ENCODE data around the gene SDC1. TPM values are rescaled to one million over a fixed set of nuclear protein-coding genes. Genes with fewer than 3 reads are reported as not detected.

SDC1 gene
- total and polyA plus RNA-seq, 12 donors, result 3.1 to 74.2 (median 18.0) TPM

- no peak for DNase-seq
- no peaks in the 10 kb centered on the region for H3K36me3 ChIP-seq (replicated peaks in 1 of 2)
- no peak overlapping the region for H3K4me3 ChIP-seq
- H3K27ac ChIP-seq, result no peak overlapping the region
- no peak for TF ChIP-seq CTCF (IDR thresholded peaks at IDR 0.05)
- TF ChIP-seq POLR2A (IDR thresholded peaks at IDR 0.05), result no peak
- H3K27me3 ChIP-seq, result no peaks in the 10 kb centered on the region
- 66 to 85% (median 78%) methylated on average over 2 of the region's 2 CpGs; no CpG with 5 or more reads in 1 of the 4 donors for WGBS, 4 donors
- intact Hi-C loops (cut with DNase I), result no loop called here
- no peaks in the 10 kb centered on the region for H3K9me3 ChIP-seq (replicated peaks in 1 of 3)
- peaks cover 0 to 4% of the 10 kb centered on the region in 2 donors for H3K4me1 ChIP-seq (replicated peaks in 1 of 2)
Observed at GRCh38 chr2:20192781-20193180, 32.1 kb downstream of the SDC1 start.

GRCh38 chr2:20191714-20192569 is 33.0 kb downstream of the SDC1 start:
- H3K27ac ChIP-seq, result peak overlapping the region in 1 of 5 donors; percentile 38
- 63 to 76% (median 68%) methylated on average over 7 to 13 of the region's 13 CpGs for WGBS, 4 donors
- intact Hi-C loops (cut with DNase I), result no loop called here

GRCh38 chr2:20190876-20191713 is 33.8 kb downstream of the SDC1 start:
- DNase-seq, result peak in 1 of 7 donors; percentile 62
- peaks cover 1 to 7% of the 10 kb centered on the region in 2 donors for H3K4me1 ChIP-seq (replicated peaks in 1 of 2)
- no peaks in the 10 kb centered on the region for H3K36me3 ChIP-seq (replicated peaks in 1 of 2)
- H3K4me3 ChIP-seq, result no peak overlapping the region
- no peak for TF ChIP-seq POLR2A (IDR thresholded peaks at IDR 0.05)
- TF ChIP-seq CTCF (IDR thresholded peaks at IDR 0.05), result no peak
- 87 to 96% (median 91%) methylated on average over 12 to 19 of the region's 19 CpGs for WGBS, 4 donors
- intact Hi-C loops (cut with DNase I), result no loop called here
- no peaks in the 10 kb centered on the region for H3K27me3 ChIP-seq
- H3K9me3 ChIP-seq (replicated peaks in 1 of 3), result no peaks in the 10 kb centered on the region
- peak overlapping the region in 2 of 5 donors; percentile 38 to 60 for H3K27ac ChIP-seq

More at GRCh38 chr2:20191714-20192569, 33.0 kb downstream of the SDC1 start:
- Histone ChIP-seq H3K4me1 (replicated peaks in 1 of 2) (peaks cover 0 to 4% of the 10 kb centered on the region in 2 donors), H3K27me3 (no peaks in the 10 kb centered on the region), H3K4me3 (no peak overlapping the region), H3K36me3 (replicated peaks in 1 of 2) (no peaks in the 10 kb centered on the region), H3K9me3 (replicated peaks in 1 of 3) (no peaks in the 10 kb centered on the region)
- no peak for TF ChIP-seq CTCF (IDR thresholded peaks at IDR 0.05)
- no peak for TF ChIP-seq POLR2A (IDR thresholded peaks at IDR 0.05)
- DNase-seq, result peak in 3 of 7 donors; percentile 40 to 53 (median 43)

GRCh38 chr2:20190170-20190569 is 34.8 kb downstream of the SDC1 start:
- no peaks in the 10 kb centered on the region for H3K9me3 ChIP-seq (replicated peaks in 1 of 3)
- no peak for TF ChIP-seq POLR2A (IDR thresholded peaks at IDR 0.05)
- intact Hi-C loops (cut with DNase I), result no loop called here
- H3K36me3 ChIP-seq (replicated peaks in 1 of 2), result no peaks in the 10 kb centered on the region
- no peak overlapping the region for H3K27ac ChIP-seq
- no peaks in the 10 kb centered on the region for H3K27me3 ChIP-seq
- 84 to 100% (median 93%) methylated on average over 1 to 9 of the region's 9 CpGs for WGBS, 4 donors
- peaks cover 7 to 15% of the 10 kb centered on the region in 2 donors for H3K4me1 ChIP-seq (replicated peaks in 1 of 2)
- no peak for DNase-seq
- no peak overlapping the region for H3K4me3 ChIP-seq
